GM18526 (cell line): ENCODE data around the gene GLT8D1.

Experiments
- POLR2A ChIP-seq: IDR thresholded peaks from 3 replicates; pipeline ENCODE4 v1.6.1; 2011; ENCODE audit not compliant: insufficient read length; ENCODE audit errors: extremely low read depth

The GLT8D1 gene

DNA sequence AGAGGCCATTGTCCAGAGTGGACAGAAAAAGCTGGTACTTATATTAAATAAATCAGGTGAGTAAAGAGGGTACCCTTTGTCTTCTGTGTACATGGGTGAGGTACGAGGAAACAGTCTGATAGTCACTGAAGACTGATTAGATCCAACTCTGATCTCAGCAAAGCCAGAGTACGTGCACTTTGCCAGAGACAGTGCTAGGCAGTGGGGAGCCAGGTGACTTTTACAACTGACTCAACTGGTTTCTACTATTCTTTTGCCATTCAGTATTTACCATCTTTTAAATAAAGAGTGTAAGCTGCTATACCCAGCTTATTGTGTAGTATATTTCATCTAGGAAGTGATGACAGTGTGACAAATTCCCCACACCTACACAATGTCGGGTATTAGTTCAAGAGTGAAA is 16.4 kb downstream of the GLT8D1 start:
- no peak for TF ChIP-seq POLR2A

DNA sequence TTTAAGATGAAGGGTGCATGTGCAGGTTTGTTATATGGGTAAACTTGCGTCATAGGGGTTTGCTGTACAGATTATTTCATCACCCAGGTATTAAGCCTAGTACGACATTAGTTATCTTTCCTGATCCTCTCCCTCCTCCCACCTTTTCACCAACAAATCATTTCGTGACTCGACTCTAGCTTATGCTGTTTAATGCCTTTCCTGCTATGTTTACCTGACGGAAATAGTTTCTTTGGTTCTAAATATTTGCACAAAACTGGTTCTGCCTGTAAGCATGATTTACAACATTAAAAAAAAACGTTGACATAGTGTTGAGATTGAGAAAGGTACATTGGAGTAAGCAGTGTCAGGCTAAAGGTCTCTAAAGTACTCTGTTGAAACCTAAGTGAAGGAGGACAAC is 17.3 kb downstream of the GLT8D1 start:
- no peak for TF ChIP-seq POLR2A

DNA sequence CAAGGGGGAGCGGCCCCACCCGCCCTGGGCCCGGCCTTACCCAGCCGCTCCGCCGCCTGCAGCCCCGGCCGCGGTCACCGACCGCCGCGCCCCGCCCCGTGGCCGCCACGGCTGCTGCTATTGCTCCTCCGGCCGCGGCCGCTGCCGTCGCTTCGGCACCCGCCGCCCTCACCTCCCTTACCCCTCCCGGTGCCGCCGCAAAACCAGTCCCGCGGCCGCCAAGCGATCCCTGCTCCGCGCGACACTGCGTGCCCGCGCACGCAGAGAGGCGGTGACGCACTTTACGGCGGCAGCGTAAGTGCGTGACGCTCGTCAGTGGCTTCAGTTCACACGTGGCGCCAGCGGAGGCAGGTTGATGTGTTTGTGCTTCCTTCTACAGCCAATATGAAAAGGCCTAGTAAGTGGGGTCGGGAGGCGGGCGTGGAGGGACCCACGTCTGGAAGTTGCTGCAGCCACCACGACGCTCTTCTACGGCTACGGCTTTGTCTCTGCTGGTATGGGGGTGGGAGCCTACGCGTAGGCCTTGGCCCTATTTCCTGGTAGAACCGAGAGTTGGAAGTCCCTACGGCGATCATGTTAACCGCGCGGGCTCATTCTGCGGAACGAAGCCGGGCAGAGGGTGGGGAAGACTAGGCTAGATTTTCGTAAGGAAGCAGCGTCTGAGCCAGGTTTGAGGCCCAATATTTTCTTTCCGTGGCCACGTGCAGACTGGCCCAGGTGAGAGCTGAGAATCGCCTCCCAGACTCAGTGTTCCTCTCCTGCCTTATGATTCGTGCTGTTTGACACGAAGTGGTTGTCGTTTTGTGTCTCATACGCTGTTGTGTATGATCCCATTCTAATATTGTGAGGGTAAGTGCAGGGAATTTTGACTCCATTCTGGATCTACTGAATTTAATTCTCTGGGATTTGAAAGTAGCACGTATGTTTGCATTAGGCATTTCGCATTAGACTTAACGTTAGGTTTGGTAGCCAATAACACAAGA is 19.6 kb downstream of the GLT8D1 start, which contains the start of the genes GNL3 and PBRM1:
Gene GNL3, plus strand, starts transcription at position 324 of the 983 bp plus-strand sequence. Its CDS starts 61 bp downstream, at position 385.
Gene PBRM1, minus strand, starts transcription at position 205 of the 983 bp plus-strand sequence.
- TF ChIP-seq POLR2A = peak; percentile 90

DNA sequence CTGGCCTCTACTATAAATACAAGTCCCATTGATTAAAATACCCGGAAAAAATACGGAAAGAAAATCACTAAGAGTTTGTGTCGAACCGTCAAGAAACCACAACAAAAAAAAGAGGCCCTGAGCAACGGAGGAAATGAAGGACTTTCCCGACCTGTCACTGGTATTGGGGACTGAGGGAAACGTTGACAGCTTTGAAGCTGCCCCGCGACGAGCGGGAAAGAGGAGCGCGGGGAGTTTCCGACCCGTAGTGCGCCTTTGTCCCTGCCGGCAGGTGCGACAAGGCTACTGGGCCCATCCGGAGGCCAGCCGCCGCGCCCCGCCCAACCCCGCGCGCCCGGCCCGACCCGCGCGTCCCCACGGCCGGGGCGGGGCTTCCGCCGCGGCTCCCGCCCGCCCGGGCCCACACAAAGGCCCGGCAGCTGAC is 20.3 kb downstream of the GLT8D1 start:
- no peak for TF ChIP-seq POLR2A

DNA sequence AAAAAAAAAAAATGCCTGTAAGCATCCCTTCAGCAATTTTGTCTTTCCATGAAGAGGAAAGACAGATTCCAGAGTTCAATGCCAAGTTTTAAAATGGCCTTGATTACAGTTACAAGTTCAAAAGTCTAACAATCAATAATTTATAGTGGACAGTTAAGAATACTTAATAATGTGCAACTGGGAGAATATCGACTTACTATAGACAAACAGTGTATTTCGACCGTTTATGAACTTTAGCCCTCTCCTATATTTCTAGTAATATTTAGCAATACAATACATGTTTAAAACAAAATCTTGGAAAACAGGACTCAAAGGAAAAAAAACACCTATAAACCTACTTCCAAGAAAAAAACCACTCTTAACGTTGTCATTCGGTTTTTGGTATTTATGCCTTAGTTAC is 21.4 kb downstream of the GLT8D1 start:
- no peak for TF ChIP-seq POLR2A

DNA sequence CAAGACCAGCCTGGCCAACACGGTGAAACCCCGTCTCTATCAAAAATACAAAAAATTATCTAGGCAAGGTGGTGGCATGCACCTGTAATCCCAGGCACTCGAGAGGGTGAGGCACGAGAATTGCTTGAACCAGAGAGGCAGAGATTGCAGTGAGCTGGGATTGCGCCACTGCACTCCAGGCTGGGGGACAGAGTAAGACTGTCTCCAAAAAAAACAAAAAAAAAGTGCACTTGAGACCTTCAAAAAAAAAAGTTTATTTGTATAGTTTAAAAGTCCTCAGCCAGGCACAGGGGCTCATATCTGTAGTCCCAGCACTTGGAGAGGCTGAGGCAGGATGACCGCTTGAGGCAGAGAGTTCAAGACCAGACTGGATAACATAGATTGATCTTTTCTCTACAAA is 22.0 kb downstream of the GLT8D1 start:
- TF ChIP-seq POLR2A = no peak

DNA sequence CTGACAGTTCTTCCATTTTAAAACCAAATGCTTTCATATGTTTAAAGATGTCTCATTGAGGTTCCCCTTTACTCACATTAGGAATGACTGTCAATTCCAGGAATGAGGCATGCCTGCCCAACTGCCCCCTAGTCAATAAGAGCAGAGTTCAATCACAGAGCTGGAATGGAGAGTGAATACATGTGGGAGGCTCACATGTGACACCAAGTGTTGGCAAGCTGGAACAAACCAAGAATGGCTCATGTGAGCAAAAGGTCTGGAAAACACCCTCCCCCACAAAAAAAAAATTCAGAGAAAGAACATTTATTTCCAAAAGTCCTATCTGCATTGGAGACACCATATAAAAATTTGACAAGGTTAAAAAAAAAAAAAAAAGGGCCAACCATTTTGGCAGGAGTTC is 23.6 kb downstream of the GLT8D1 start:
- TF ChIP-seq POLR2A = no peak

DNA sequence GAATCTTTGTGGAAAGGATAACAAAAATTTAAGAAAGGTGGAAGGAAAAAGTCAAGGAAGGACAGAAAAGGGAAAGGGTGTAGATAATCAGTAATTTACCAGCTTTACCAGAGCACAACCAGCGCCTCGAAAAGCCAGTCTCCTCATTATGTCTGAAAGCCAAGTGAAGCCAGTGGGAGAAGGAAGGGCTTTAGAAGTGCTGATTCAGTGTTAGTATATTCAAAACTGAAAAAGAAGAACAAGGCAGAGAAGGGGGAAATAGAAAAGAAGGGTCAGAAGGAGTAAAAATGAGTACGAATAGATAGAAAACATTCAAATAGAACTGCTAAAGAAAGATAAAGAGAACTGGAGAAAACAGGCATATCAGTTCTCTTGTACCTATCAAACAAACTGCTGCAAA is 24.0 kb downstream of the GLT8D1 start:
- no peak for TF ChIP-seq POLR2A

DNA sequence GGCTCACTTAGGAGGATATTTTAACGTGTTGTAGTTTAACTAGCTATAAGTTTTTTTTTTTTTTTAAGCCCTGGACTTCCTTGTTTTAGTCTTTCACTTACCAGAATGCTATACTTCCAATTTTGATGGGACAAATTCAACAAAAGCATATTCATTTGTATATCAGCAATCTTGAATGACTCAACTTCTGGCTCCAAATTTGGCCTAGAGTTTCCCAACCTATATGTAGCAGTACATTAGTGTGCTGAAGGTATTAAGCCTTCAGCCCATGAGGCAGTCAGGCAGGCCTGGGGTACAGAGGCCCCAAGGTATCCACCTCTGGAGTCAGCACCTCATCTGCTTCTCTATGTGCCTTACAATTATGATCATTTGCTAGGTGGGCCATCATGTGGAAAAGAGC is 25.8 kb downstream of the GLT8D1 start:
- no peak for TF ChIP-seq POLR2A

DNA sequence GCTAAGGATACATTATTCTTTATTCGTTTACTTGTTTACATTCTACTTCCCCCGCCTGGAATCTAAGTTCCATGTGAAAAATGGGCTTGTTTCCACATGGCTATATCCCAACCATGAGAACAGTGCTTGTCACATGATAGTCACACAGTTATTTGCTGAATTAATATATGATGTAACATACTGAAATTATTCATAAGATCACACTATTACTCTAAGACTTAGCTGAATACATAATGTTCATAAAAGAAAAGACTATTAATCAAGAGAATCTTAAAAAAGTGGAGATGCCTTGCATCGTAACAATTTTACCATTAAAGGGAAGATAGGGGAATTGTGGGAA is 26.4 kb downstream of the GLT8D1 start:
- no peak for TF ChIP-seq POLR2A

DNA sequence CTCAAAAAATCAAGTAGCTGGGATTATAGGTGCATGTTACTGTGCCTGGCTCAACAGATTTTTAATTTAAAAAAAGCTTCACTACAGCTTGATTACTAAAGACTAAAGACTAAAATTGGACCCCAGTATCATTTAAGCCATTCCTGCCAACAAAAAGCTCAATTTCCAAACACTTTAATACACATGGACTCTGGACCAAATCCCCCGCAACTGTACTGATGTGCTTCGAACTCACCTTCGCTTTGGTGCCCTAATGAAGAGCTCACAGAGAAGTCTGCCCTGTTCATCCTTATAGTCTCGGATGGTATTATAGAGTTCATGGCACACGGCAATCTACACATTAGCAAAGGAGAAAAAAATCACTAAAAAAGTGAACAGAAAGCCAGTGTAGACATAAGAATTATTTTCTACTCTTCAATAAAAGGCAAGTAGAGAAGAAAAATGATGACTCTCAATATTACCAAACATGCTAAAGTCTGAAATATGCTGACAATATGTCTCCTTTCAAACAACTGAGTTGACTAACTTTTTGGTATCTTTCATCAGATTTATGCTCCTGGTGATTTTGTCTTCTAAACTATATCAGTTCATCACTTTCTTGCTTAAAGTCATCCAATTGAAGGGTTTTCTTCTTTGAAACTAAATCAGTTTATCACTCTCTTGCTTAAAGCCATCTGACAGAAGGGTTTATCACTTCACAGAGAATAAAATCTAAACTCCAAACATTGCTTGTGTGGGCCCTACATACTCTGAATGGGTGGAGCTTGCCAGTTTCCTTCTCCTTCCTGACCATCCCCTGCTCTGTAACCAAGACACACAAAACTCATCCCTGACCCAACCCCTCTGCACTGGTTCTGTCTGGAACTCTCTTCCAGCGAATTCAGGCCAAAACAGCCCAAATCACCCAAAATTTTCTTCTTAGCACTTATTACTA is 27.1 kb downstream of the GLT8D1 start:
- TF ChIP-seq POLR2A = no peak

DNA sequence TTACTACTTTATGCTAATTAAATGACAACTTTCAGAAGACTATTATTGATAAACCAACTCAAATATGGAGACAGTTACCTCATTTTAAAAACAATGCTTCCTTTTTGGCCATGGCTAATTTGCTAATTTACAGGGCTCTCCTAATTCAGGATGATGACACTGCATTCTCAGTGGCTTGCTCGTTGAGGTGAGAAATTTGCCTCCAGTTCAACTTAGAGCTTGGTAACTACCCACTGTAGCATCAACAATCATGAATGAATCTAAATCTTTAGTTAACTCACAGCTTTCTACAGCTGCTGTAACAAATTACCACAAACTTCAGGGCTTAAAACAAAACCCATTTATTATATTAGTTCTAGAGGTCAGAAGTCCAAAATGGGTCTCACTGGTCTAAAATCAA is 33.9 kb downstream of the GLT8D1 start:
- no peak for TF ChIP-seq POLR2A

DNA sequence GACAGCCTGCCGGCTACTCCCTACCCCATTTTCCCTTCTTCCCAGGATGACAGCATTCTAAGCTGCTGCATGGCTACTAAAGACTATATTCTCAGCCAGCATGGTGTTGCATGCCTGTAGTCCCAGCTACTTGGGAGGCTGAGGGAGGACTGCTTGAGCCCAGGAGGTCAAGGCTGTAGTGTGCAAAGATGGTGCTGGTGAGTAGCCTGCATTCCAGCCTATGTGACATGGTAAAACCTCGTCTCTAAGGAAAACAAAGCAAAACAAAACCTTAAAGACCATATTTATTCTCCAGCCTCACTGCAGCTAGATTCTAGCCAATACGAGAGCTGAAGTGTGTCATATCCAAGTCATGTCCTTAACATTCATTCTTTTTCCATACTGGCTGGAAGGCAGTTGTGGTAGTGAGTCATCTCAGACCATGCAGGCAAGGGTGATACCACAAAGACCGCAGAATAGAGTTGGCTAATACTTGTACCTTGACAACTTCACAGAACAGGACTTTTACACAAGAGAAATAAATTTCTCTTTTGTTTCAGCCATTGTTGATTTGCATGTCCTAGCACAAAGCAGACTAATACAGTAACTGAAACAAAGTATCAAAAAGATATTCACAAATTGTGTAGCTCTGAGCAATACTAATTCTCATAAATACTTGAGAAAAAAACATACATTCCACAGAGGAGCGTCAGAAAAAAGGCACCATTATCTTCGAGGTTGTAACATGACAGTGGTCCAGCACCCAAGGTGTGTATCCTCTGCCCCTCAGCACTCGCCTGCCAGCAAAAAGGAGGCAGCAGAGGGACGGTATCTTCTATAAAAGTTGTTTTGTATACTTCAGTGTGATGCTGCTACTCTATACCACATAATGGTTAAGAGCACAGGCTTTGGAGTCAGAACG is 34.7 kb downstream of the GLT8D1 start:
- TF ChIP-seq POLR2A = no peak

DNA sequence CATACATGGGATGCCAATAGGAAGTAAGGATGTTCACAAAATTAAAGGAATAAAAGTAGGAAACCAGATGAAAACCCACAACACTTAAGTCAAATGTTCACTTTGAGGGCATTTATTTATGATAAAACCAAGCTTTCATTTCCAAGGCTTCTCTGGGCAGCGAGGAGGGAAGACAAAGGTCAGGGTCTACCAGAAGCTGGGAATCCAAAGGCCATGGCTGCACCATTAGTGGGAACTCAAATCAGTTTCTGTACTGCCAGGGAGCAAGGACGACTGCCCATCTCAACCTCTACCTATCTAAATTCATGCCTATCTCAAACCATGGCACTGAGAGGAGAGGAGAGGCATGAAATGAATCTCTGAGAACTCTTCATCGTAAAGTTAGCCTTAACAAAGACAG is 42.5 kb downstream of the GLT8D1 start:
- no peak for TF ChIP-seq POLR2A

DNA sequence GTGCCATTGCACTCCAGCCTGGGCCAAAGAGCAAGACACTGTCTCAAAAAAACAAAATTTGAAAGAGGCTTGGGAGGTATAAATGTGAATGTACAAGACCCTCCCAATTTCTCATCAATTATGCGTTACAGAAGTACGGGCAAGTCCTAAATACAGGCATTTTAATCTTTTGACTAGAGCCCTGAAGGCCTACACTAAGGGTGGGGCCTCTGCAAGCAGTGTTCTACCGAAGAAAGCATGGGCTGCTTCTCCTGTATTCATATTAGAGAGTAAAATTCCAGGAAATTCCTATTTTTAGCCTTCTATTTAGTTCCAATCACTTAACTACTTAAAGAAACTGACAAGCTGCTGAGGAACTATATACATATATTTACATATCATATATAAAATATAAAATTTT is 45.5 kb downstream of the GLT8D1 start:
- no peak for TF ChIP-seq POLR2A
